ENCODE measurements around the gene PER3. TPM values are rescaled to one million over a fixed set of nuclear protein-coding genes. Genes with fewer than 3 reads are reported as not detected.

The PER3 gene
- total RNA-seq, 1 donor from 2014 or later: 3.7 TPM

Other genes starting within 250 kb of the PER3 start
- gene VAMP3, start 13.0 kb upstream of the PER3 start, total RNA-seq: 28.9 TPM
- not detected for gene UTS2, start 68.8 kb downstream of the PER3 start, total RNA-seq
- gene TNFRSF9, start 156.5 kb downstream of the PER3 start, total RNA-seq: not detected
- 160 TPM for gene PARK7, start 177.4 kb downstream of the PER3 start, total RNA-seq
- gene ERRFI1, start 242.0 kb downstream of the PER3 start, total RNA-seq: 20.4 TPM

Data from frontal cortex (tissue), 1 donor.